ENCODE results near the gene C1QTNF9B.

The C1QTNF9B gene

DNA sequence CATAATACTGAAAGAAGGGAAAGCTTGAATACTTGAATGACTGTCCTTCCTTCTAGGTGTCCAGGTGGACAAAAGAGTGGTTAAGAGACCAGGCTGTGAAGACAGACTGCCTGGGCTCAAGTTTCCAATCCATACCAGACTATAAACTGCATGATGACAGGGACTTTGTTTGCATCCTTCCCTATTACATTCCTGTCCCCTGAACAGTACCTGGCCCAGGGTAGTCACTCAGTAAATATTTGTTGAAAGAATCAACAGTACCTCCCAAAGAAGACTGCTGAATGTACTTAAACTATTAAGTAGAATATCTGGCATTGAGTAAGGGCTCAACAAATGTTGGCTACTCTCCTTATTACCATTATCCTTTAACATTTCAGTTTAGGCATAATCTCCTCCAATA lies 37.8 kb downstream of the C1QTNF9B start:
- DNase-seq (ENCODE audit: low read depth in 1 of 2, low spot score in 1 of 2) = no peak

GRCh38 chr13:23858546-23858945 lies 38.8 kb downstream of the C1QTNF9B start:
- no peak for DNase-seq (ENCODE audit: low read depth in 1 of 2, low spot score in 1 of 2)

- DNase-seq (ENCODE audit: low read depth in 1 of 2, low spot score in 1 of 2) = no peak
Measured at GRCh38 chr13:23856008-23856750, 41.1 kb downstream of the C1QTNF9B start.

DNA sequence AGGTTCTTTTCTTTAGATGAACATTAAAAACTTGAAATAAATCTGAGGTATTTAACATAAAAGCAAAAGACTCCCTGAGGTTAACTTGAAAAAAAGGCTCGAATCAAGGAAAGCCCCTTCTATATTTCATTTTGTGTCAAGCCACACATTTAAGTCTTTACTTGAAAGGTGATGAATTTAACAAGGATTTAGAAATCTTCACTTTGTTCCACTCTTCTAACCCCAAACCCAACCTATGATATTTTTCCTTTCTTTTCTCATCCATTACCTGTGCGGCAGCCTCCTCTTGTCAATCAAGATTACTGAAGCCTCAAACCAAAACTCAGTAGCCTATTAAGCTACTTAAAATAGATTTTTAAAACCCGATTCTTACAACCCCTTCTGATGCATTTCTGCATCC lies 41.9 kb downstream of the C1QTNF9B start:
- DNase-seq (ENCODE audit: low read depth in 1 of 2, low spot score in 1 of 2) = no peak

DNA sequence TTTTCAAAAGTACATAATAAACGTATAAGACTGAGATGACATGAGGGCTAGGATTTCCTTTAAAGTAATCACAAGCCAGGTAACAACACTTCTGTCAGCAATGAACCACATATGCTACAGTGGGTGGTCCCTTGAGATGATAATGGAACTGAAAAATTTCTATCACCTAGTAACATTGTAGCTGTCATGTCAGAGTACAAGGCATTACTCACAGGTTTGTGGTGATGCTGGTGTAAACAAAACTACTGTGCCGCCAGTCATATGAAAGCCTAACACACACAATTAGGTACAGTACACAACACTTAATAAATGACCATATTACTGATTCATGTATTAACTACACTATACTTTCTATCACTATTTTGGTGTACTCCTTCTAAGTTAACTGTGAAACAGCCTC lies 45.0 kb downstream of the C1QTNF9B start:
- DNase-seq (ENCODE audit: low read depth in 1 of 2, low spot score in 1 of 2) = no peak

DNA sequence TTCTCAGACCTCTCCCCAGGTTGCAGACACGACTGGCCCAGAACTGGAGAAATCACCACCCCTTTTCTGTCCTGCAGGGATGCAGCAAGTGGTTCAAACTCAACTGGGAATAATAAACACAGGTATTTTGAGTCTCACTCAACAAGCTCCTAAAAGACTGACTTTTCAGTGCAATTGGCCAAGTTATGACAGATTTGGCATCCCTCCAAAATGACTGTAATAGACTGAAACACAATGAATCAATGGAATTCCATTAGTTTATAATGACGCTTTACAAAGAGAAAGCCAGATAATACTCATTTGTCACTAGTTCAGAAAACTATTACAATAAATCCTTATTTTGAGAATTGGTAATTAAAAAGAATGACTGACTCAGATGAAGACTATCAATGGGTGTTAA lies 46.2 kb downstream of the C1QTNF9B start:
- no peak for DNase-seq (ENCODE audit: low read depth in 1 of 2, low spot score in 1 of 2)

DNA sequence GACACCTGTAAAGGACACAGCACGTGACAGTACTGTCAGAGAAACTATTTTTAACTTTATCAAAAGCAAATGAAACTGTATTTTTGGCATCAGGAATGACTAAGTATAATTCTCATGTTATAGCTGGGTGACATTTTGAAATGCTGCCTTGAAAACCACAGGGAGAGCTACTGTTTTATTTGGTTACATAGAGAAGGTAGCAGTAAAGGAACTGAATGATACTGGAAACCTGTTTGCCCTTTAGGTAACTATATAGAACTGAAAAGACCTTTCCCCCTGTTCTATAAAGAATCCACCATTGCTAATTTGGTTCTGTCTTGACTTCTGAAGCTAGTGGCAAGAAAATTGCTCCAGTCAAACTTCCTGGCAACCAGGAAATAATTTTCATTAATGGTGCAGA lies 47.2 kb downstream of the C1QTNF9B start:
- no peak for DNase-seq (ENCODE audit: low read depth in 1 of 2, low spot score in 1 of 2)

DNA sequence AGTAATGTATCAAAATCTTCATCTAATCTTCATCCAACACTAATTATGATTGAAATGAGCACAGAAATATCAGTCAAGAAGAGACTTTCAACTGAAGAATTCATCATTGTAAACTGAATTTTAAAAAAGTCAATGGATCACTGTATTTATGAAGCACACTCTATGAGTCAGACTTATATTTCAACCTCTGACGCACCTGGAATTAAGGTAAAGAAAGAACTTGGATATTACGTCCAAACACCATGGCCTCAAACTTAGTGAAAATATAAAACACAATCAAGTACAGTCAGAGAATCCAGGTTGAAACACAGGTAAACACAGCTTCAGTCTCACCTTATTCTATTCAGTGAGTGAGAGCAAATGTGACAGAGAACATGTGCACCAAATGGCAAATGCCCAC lies 47.6 kb downstream of the C1QTNF9B start:
- DNase-seq (ENCODE audit: low read depth in 1 of 2, low spot score in 1 of 2) = no peak

DNA sequence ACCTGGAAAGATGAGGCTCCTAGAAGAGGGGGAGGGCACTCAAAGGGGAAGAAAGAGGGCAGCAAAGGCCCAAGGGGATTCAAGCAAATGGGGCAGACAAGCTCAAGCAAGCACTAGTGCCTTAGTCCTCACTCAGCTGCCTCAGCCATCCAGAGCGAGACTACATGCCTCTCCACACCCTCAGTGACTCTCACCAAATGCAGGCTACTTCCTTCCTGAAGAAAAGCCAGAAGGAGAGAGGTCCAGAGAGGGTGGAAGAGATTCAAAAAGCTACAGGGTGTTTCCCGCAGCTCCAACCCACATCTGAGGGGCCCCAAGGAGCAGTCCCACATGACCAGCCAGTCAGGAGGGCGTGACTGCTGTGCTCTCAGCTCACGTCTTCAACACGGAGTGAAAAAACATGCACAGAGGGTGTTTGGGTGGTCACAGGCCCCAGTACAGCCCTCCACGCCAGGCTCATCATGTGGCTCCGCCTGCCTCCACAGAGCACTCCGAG lies 48.6 kb downstream of the C1QTNF9B start:
- DNase-seq (ENCODE audit: low read depth in 1 of 2, low spot score in 1 of 2) = no peak

GRCh38 chr13:23848019-23848418 lies 49.3 kb downstream of the C1QTNF9B start:
- DNase-seq (ENCODE audit: low read depth in 1 of 2, low spot score in 1 of 2) = no peak

- DNase-seq (ENCODE audit: low read depth in 1 of 2, low spot score in 1 of 2) = no peak
Measured at GRCh38 chr13:23847497-23847896, 49.8 kb downstream of the C1QTNF9B start.

GRCh38 chr13:23845105-23845725 lies 52.1 kb downstream of the C1QTNF9B start:
- no peak for DNase-seq (ENCODE audit: low read depth in 1 of 2, low spot score in 1 of 2)

DNA sequence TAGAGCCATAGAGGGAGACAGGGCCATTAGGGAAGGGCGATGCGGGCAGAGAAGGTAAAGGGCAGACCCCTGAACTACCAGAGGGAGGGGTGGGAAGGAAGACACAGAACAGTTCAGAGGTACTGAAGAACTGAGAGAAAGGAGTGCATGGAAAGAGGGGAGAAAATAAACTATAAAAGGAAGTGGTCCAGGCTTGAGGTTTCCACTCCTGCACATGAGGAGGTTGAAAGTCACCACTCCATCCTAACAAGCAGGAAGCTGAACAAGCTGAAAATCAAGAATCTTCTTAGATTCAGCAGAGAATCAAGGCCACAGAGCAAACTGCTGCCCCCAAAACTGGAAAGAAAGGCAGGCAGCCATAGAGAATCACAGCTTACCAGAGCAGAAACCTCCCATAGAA lies 53.2 kb downstream of the C1QTNF9B start:
- no peak for DNase-seq (ENCODE audit: low read depth in 1 of 2, low spot score in 1 of 2)

DNA sequence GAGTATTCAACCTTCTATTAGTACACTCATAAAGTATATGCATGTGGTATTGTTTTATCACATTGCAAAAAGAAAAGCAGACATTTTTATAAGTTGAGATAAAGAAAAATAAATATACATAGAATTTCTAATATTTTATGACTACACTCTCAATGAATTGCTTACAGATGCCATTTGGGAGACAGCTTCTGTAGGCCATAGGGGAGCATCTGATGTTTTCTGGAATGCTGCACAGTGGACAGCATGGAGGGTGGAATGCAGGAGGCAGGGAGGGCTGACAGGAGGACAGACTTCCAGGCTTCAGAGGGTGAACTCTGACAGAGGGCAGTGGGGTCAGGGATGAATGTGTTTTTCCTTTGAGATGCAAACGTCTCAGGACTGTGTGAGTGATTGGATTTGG lies 53.9 kb downstream of the C1QTNF9B start:
- DNase-seq (ENCODE audit: low read depth in 1 of 2, low spot score in 1 of 2) = no peak

DNA sequence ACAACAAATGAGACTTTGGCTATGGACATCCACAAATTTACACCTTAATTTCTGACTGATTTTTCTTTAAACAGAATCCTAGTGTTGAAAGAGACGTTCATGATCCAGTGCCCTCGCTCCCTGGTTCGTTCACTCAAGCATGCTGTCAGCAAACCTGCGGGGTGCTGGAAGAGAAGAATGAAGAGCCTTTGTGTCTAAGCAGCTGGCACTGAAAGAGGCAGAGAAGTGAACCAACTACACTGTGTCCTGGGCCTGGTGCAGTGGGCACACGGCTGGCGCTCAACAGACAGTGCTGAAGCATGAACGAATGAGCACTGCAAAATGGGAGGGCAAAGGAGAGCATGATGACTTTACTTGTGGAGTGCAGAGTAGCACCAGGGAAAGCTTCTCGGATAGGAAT lies 54.9 kb downstream of the C1QTNF9B start:
- no peak for DNase-seq (ENCODE audit: low read depth in 1 of 2, low spot score in 1 of 2)

Data from activated T-helper 1 cell treated with anti-CD3 and anti-CD28 coated beads, Interleukin-2, amount 50 U/mL, for 16 hours (primary cell).